HG03139 (cell line): ENCODE measurements around the gene MREG.
"Not testable (repeated sequence)": the region's sequence is repeated elsewhere in the genome, so short reads cannot be mapped to it uniquely, and the experiment has no call there.

Experiments used
- ATAC-seq: cut with Tn5 transposase; IDR thresholded peaks from one replicate; pipeline ENCODE4 v1.9.1; 2021; ENCODE audit not compliant: unreplicated experiment

Gene MREG

DNA sequence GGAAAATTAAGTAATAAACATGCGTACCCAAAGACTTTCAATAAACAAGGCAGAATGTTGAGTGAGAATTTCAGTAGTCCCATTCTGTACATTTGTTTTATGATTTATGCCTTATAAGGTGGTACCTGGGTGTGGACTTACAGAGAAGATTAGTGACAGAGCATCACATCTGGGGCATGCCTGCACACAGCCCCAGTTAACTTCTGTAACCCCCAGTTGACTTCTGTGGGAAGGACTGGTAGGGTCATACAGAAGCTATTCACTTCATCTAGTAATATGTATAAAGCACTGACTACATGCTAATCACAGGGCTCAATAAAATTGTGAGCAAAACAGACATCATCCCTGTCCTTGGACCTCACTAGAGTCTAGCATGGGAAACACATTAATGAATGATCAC lies 16.1 kb downstream of the MREG start:
- ATAC-seq, result no peak

DNA sequence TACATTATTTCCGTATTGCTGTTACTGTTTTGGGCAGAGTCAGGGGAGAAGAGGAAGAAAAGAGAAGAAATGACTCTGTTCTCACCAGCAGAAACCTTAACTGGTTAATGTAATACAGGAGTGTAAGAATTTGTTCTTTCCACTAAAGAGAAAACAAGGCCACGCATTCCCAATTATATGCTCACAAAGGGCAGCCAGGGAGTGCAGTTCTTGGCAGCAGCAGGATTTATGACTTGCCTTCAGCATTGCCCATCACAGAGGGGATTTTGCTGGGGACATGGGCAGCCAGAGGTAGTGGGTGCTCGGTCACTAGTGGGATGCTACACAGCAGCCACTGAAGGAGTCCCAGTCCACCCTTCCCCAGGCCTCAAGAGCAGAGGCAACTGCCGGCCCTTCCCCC lies 18.4 kb downstream of the MREG start:
- no peak for ATAC-seq

DNA sequence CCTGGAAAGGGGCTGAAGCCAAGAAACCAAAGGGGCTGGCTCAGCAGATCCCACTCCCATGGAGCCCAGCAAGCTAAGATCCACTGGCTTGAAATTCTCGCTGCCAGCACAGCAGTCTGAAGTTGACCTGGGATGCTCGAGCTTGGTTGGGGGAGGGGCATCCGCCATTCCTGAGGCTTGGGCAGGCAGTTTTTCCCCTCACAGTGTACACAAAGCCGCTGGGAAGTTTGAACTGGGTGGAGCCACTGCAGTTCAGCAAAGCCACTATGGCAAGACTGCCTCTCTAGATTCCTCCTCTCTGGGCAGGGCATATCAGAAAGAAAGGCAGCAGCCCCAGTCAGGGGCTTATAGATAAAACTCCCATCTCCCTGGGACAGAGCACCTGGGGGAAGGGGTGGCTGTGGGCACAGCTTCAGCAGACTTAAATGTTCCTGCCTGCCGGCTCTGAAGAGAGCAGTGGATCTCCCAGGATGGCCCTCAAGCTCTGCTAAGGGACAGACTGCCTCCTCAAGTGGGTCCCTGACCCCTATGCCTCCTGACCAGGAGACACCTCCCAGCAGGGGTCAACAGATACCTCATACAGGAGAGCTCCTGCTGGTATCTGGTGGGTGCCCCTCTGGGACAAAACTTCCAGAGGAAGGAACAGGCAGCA lies 24.7 kb downstream of the MREG start:
- not testable (repeated sequence) for ATAC-seq

DNA sequence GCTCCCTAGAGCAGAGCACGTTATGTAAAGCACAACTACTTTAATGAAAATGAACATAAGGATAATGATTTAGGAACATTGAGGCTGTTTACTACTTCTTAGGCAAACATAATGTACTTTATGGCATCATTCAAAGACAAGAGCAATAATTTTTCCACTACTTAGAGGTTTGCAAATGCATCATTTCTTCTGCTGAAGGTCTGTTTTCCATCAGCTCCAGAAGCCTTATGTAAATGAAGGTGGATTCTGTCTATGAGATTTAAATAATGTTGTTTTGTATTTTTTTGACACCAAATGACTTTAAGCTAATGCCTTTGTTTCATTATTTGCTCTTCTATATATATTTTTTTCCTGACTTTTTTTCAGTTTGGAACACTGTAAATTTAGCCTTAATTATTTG lies 28.1 kb downstream of the MREG start:
- ATAC-seq, result no peak

DNA sequence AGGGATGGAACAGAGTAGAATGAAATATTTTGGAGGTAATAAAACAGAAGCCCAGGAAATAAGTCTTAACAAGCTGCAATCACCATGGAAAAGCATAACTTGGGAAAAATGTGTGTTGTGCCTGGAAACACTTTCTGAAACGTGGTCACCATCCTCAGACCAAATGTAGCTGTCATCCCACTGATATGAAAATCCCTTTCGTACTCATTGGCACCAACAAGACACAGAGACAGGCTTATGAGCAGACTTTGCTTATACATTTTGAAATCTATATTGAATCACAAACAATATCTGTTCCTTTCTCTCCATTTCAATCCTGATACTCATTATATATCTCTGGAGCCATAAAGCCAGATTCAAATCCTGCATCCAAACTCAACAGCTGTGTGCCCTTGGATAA lies 28.7 kb downstream of the MREG start:
- ATAC-seq, result no peak

DNA sequence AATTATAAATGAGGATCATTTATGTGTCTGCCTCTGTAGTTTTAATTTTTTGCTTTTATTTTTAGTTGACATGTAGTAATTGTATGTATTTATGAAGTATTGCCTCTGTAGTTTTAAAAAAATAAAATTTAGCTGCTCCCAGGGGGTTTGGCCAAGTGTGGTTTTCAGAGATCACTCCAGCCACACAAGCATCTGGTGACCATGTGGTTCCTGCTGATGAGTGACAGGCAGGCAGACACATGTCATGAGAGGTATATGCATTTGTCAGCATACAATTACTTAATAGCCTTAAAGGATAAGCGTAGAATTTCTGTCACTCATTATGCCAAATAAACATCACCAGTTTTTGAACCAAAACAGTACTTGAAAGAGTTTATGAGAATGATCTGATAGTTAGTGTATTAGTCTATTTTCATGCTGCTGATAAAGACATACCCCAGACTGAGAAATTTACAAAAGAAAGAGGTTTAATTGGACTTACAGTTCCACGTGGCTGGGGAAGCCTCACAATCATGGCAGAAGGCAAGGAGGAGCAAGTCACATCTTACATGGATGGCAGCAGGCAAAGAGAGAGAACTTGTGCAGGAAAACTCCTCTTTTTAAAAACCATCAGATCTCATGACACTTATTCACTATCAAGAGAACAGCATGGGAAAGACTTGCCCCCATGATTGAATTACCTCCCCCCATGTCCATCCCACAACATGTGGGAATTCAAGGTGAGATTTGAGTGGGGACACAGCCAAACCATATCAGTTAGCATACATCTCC lies 29.6 kb downstream of the MREG start:
- peak; percentile 67 for ATAC-seq

DNA sequence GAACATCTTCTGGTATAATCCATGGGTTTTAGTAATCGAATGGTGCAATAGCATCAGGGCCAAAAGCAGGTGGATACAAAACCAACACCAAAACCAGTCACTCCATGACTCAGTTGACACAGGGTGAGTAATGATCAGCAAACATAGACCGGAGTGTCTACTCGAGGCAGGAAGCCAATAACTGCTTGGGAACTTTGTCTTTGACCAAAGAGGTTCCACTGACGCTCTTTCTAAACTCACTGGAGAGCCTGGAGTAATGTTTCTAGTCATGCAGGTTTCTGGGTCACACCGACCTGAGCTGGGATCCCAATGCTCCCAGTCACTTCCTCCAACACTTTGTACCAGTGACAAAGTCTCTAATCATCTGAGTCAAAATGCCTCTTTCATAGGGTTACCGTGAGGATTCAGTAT lies 30.9 kb downstream of the MREG start:
- ATAC-seq, result peak; percentile 43

DNA sequence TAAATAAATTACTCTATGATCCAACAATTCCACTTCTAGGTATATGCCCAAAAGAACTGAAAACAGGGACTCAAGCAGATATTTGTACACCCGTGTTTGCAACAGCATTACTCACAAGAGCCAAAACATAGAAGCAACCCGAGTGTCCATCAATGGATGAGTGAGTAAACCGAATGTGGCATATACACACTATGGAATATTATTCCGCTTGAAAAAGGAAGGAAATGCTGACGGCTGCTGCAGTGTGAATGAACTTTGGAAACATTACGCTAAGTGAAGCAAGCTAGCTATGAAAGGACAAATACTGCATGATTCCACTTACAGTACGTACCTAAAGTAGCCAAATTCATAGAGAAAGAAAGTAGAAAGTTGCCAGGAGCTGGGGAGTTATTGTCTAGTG lies 32.2 kb downstream of the MREG start:
- ATAC-seq, result no peak

DNA sequence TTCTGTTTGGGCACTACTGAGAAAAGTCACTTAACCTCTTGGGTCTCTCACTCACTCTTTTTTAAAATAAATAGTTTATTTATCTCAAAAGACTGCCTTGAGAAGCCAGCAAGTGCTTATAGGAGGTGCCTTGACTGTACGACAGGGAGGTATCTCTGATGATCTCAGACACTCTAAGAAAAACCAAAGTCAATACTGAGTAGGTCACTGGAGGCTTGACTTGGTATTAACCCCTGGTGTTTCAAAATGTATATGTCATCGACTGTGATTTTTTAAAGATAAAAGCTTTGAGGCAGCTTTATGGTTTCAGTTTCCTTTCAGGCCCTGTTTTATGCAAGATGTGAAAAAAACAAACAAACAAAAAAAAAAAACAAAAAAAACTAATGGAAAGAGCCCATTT lies 33.7 kb downstream of the MREG start:
- no peak for ATAC-seq

DNA sequence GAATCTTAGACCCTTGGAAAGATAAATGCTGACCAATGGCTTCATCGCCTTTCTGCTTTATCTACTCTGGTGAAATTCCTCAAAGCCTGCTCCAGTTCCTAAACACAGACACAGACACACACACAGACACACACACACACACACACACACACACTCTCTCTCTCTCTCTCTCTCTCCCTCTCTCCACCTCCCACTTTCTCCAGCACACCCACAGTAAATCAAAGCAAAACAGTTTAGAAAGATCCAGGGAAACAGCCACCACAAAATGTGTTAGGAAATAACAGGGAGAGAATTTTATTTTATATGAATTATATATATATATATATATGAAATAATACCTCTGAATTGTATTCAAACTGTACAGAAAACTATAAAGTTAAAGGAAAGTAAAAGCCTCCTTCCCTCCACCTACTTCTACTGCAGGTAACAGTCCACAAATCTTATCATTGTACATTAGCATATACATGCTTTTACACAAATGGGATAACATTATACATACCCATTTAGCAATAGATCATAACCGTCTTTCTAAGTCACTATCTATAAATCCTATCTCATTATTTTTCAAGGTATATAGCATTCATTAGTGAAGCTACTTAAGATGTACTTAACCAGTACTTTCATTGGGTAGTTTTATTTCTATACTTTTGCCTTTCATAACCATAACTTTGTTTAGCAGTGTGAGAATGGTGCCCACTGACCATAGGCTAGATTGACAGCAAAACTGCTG lies 38.5 kb downstream of the MREG start:
- no peak for ATAC-seq

DNA sequence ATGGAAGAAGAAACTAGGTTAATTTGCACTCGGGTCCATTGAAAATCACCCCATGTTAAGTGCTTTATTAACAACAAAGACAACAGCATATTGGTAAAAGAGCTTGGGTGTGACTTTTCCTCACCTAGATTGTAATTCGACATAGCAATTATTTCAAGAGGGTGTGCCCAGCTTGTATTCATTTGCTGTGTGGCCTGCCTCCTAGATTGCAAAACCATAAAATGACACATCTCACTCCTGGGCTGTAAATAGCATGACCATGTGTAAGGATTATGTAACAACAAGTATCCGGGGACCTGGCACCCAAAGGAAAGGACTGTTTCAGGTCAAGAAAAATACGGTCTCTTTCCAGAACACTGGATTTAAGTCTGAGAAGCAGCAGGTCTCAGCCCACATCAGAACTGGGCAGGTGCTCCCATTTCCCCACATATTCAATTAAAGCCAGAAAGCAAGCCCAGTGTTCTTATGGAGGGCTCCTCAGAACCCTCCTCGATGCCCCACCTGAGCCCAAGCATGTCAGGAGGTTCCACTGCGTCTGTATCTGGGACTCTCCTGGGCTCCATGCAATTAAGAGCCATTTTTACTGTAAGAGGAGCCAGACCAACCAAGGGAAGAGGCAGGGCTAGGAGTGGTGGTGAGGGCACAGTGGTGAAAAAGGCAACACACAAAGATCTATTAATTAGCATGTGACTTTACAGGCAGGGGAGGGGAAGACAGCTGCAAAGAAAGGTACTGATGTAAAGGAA lies 39.2 kb downstream of the MREG start:
- no peak for ATAC-seq

DNA sequence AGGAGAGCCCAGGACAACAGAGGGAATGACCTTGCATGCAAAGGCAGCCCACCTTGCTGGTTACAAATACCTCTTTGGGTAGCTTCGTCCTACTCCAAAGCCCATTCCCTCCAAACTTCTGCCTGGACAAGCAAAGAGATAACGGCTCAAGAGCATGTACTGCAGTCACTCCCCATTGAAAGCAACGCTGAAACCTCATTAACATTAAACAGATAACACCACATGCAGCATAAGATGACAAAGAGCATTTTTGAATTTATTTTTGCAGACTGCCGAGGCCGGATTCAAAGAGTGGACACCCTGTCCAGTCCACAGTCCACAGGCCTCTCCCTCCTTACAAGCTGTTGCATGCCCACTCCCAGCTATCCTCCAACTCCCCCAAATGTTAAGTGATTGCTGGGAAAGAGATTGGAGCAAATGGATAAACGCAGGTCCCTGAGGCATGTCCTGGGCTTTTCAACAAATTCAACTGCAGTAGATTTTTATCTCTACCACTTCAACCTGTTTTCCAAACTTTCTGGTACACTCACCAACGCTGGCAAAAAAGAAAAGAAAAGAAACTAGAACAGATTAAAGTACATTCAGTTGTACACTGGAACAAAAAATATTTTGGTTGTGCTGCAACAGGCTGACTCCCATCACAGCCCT lies 40.1 kb downstream of the MREG start:
- ATAC-seq, result no peak

DNA sequence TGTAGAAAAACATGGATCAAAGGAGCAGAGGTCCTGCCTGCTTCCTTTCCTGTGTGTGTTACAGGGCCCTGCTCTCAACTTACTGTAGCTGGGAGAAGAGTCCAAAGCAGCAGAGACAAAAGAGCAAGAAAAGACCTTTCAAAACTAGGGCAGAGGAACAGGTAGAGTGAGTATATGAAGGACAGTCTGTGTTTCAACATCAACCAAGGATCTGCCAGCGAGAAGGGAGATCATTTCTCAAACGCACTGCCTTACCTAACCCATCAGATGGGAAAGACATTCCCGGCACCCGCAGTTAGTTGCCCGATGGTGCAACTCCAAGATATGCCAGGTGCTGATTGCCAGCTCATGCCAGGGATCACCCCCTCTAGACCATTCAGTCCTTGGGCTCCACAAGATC lies 41.7 kb downstream of the MREG start:
- no peak for ATAC-seq

DNA sequence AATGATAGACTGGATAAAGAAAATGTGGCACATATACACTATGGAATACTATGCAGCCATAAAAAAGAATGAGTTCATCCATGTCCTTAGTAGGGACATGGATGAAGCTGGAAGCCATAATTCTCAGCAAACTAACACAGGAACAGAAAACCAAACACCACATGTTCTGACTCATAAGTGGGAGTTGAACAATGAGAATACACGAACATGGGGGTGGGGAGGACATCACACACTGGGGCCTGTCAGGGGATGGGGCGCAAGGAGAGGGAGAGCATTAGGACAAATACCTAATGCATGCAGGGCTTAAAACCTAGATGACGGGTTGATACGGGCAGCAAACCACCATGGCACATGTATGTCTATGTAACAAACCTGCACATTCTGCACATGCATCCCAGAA lies 42.5 kb downstream of the MREG start:
- ATAC-seq, result not testable (repeated sequence)

DNA sequence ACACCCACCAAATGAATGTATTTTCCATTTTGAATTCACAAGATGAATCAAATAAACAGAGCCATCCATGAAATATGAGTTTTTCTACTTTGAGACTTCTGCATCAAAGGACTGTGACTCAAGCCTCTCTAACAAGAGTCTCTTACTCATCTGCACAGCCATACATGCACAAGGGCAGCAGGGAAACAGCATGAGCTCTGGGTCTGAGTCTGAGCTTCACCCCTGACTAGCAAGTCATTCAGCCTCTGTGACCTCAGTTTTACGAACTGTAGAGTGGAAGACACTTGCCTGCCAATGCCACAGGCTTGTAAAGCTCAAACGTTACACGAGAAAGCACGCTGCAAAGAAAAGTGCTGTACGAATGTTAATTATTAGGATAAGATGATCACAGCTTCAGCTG lies 42.9 kb downstream of the MREG start:
- ATAC-seq, result no peak

DNA sequence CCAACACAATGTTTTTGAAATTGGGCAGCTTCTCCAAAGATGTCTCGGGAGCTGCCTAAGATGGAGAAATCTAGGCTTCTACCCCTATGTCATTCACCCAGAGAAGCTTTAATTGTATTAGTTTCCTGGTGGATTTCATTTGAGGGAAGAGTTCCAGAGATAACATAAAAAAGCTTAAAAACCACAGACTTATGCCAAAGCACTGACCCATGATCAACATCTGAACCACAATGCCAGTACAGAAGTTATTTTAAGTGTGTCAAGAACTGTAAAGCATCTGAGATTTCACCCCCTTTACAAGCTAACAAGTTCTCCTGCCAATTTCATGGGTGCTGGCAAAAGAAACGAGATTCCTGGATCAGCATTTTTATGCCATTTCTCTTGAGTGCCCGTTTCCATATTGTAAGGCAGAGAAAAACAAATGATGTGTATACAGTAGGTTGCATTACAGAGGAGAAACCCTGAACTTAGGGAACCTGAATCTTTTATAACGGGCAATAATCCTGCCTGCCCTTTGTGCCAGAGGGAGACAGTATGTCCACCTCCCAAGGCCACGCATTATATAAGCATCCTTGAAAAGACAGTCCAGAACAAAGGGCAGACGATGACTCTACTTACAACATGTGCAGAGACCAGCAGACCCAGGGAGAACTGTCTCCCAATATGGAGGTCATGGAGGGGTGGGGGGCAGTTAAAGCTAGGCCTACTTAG lies 44.1 kb downstream of the MREG start:
- ATAC-seq, result no peak

DNA sequence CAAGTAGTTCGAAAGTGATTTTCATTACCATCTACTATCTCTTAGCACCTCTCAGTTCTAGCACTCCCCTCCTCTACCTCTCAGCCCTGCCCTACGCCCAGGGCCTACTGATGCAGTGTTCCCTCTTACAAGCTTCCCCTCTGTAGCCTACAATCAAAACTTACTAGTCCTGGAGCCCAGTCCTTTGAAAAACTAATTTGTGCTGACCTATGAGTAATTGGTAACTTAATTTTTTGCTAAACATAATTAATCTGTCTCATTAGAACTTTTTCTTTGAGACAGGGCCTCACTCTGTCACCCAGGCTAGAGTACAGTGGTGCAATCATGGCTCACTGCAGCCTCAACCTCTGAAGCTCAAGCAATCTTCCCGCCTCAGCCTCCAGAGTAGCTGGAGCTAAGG lies 44.9 kb downstream of the MREG start:
- ATAC-seq, result no peak

DNA sequence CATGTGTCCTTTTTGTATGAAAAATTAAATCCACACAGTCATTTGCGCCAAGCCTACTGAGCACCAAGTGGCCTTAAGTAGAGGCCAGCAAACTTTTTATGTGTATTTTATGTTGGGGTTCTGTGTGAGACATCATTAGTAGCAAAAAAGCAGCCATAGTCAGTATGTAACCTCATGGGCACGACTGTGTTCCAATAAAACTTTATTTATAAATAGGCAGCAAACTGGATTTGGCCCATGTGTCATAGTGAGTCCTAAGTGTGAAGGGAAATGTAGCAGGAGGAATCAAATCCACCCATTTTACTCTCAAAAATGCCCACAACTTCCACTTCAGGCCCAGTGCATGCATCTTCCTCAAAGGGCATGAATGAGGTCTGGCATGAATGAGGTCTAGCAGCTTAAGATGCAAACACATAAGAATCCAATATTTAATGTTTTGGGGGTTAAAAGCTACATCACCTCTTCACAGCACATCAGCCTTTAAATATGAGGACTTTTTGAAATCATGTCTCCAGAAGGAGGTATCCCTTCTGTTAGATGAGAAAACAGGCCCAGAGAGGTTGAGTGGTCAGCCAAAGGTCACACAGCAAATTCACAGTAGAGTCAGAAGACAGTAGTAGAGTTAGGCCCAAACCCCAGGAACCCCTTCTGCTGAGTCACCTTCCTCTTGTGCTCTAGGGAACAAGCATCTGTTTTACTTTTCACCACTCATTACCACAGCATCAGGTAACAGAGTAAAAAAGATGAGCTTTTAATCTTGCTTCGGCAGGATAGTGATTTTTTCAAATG lies 45.6 kb downstream of the MREG start:
- no peak for ATAC-seq

DNA sequence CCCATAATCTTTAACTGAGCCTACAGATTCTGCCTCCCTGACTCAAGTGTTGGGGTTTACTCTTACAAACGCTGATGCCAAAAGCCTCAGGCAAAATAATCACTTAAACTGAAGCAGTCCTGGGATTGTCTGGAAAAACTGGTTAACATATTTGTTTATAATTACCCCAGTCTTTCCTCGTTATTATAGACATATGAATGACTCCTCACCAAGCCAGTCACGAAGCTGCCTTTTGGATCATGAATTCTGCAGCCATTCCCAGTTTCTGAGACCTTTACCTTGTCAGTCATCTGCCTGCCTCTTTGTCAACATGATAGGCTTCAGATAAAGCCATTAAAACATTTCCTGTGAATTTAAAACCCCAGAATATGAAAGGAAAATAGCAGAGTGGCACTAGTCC lies 46.4 kb downstream of the MREG start:
- no peak for ATAC-seq

DNA sequence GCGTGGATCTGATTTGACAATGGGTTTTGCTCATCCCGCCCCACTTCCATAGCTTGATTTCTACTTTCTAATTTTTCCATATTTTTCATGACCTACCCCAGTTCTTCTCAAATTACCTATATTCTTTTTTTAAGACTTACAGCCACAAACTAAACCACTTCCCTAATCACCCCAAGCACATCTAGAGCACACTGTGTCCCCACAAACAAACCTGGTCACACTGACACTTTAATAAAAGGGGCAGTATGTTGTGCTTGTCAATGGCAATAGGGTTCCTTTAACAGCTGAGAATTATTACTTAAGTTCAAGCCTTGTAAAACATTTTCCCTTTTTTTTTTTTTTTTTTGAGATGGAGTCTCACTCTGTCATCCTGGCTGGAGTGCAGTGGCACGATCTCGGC lies 47.1 kb downstream of the MREG start:
- ATAC-seq, result no peak
